HepG2 (cell line): Measurements from ENCODE around the gene MAT2A. TPM values are rescaled to one million over a fixed set of nuclear protein-coding genes. Genes with fewer than 3 reads are reported as not detected.

ENCODE experiments used
- ASH2L ChIP-seq: fragments of 300-600, 200-600 bp; sonication (generic); IDR thresholded peaks from 2 replicates; pipeline ENCODE4 v1.7.0; 2017; ENCODE audit warnings: low read depth, mild to moderate bottlenecking, moderate library complexity, mixed read lengths, low read length; ENCODE audit not compliant: insufficient read length
- BCL3 ChIP-seq: sonication (generic); formaldehyde crosslinking; IDR thresholded peaks from 2 replicates; pipeline ENCODE4 v1.5.1; 2020; ENCODE audit warnings: mild to moderate bottlenecking, missing genetic modification reagents, moderate library complexity
- CBX1 ChIP-seq: IDR thresholded peaks from one replicate; pipeline ENCODE4 v1.6.1; 2016; ENCODE audit warnings: antibody characterized with exemption, low read depth
- CREM ChIP-seq, 2 experiments: sonication (generic) in 1 of 2; formaldehyde crosslinking in 1 of 2; IDR thresholded peaks; 2 replicates each; pipeline versions ENCODE4 v1.4.0 to v1.6.1; 2016 to 2020; ENCODE audit warnings: antibody characterized with exemption in 1 of 2, mild to moderate bottlenecking in 1 of 2, missing genetic modification reagents in 1 of 2
- CSRNP1 ChIP-seq: sonication (generic); formaldehyde crosslinking; IDR thresholded peaks from 2 replicates; pipeline ENCODE4 v1.8.1; 2023; ENCODE audit warnings: mild to moderate bottlenecking, missing genetic modification reagents
- EHMT2 ChIP-seq: fragments of 200-600 bp; sonication (generic); IDR thresholded peaks from 2 replicates; pipeline ENCODE4 v1.7.0; 2017; ENCODE audit warnings: antibody characterized with exemption, low read depth, low read length, borderline replicate concordance
- HNF1B ChIP-seq: sonication (generic); formaldehyde crosslinking; IDR thresholded peaks from 2 replicates; pipeline ENCODE4 v1.5.1; 2020; ENCODE audit warnings: mild to moderate bottlenecking, moderate library complexity, missing genetic modification reagents
- HNRNPLL ChIP-seq: fragments of 200-400 bp; formaldehyde crosslinking; IDR thresholded peaks from 2 replicates; pipeline ENCODE4 v1.6.1; 2017; ENCODE audit warnings: mild to moderate bottlenecking, low read depth, low read length; ENCODE audit not compliant: poor library complexity, severe bottlenecking
- PLRG1 ChIP-seq: fragments of 450-650 bp; conservative IDR thresholded peaks from 2 replicates; pipeline ENCODE4 v1.6.1; 2016
- PTBP1 ChIP-seq: fragments of 200-400 bp; formaldehyde crosslinking; IDR thresholded peaks from 2 replicates; pipeline ENCODE4 v1.6.1; 2018; ENCODE audit warnings: low read length, low read depth; ENCODE audit not compliant: poor library complexity, severe bottlenecking
- RBM22 ChIP-seq: fragments of 200-400 bp; formaldehyde crosslinking; optimal IDR thresholded peaks from 2 replicates; pipeline ENCODE3; 2017; ENCODE audit warnings: mild to moderate bottlenecking, low read length, moderate library complexity
- REL ChIP-seq: sonication (generic); formaldehyde crosslinking; conservative IDR thresholded peaks from 2 replicates; pipeline ENCODE4 v1.8.0; 2022; ENCODE audit warnings: mild to moderate bottlenecking, missing genetic modification reagents, moderate library complexity
- RFX5 ChIP-seq: IDR thresholded peaks from 2 replicates; pipeline ENCODE4 v1.6.1; 2011; ENCODE audit warnings: low read depth, low read length, improper control_type of control experiment
- SP140L ChIP-seq: sonication (generic); formaldehyde crosslinking; IDR thresholded peaks from 2 replicates; pipeline ENCODE4 v1.4.0; 2020; ENCODE audit warnings: missing genetic modification reagents, borderline replicate concordance
- STAT6 ChIP-seq: sonication (generic); formaldehyde crosslinking; IDR thresholded peaks from 2 replicates; pipeline ENCODE4 v1.4.0; 2020; ENCODE audit warnings: missing genetic modification reagents, mild to moderate bottlenecking, borderline replicate concordance
- YEATS2 ChIP-seq: sonication (generic); formaldehyde crosslinking; IDR thresholded peaks from 2 replicates; pipeline ENCODE4 v1.4.0; 2020; ENCODE audit warnings: missing genetic modification reagents, borderline replicate concordance
- ZFP37 ChIP-seq: sonication (generic); formaldehyde crosslinking; IDR thresholded peaks from 2 replicates; pipeline ENCODE4 v1.4.0; 2020; ENCODE audit warnings: missing genetic modification reagents, borderline replicate concordance
- ZNF264 ChIP-seq: sonication (generic); formaldehyde crosslinking; IDR thresholded peaks from 2 replicates; pipeline ENCODE4 v1.4.0; 2020; ENCODE audit warnings: missing genetic modification reagents
- ZNF329 ChIP-seq: sonication (generic); formaldehyde crosslinking; IDR thresholded peaks from 2 replicates; pipeline ENCODE4 v1.9.0; 2021; ENCODE audit warnings: low read depth, mild to moderate bottlenecking, missing genetic modification reagents
- ZNF780A ChIP-seq: sonication (generic); formaldehyde crosslinking; IDR thresholded peaks from 2 replicates; pipeline ENCODE4 v1.8.0; 2022; ENCODE audit warnings: mild to moderate bottlenecking, missing genetic modification reagents, moderate library complexity
- ZSCAN12 ChIP-seq: sonication (generic); formaldehyde crosslinking; IDR thresholded peaks from 2 replicates; pipeline ENCODE4 v1.9.0; 2021; ENCODE audit warnings: mild to moderate bottlenecking, missing genetic modification reagents
- polyA plus RNA-seq, 8 experiments: library from polyadenylated mRNA; depleted of rRNA in 3 of 8; stranded (reverse) in 7 of 8; unstranded in 1 of 8; fragments of >200 nt; fragmentation: Illumina TruSeq in 4 of 8; extraction: Trizol in 4 of 8; gene quantifications; 2 replicates each; pipeline versions ENCODE4 v1.2.1 to v1.2.3, GENCODE V29; 2011 to 2016; ENCODE audit warnings: low read depth in 4 of 8, missing spikeins in 1 of 8, mixed read lengths in 1 of 8; ENCODE audit not compliant: insufficient read depth in 1 of 8
- total RNA-seq, 5 experiments: library from RNA; depleted of rRNA; stranded (reverse); fragments of >200 nt; fragmentation: Illumina TruSeq; extraction: Trizol; gene quantifications; 2 replicates each; pipeline ENCODE4 v1.2.3, GENCODE V29; 2016; ENCODE audit warnings: low read depth in 1 of 5

Gene MAT2A
- total and polyA plus RNA-seq, 2 of the 13 experiments (the other 11 are each of a cell fraction or from before 2014, with no cell fraction given): 155 to 331 TPM

GRCh38 chr2:85551698-85552678 is 13.0 kb downstream of the MAT2A start (continued):
- TF ChIP-seq RBM22 (no peak), BCL3 (CRISPR knock-in tag) (no peak), CREM (IDR thresholded peaks at IDR 0.05) (no peak), CREM (CRISPR knock-in tag; IDR thresholded peaks at IDR 0.05) (no peak), PLRG1 (no peak), RFX5 (no peak), ZNF264 (CRISPR knock-in tag) (no peak), ZSCAN12 (no peak), ZNF780A (CRISPR knock-in tag) (no peak), CBX1 (no peak), REL (CRISPR knock-in tag) (no peak), ZNF329 (no peak), ZFP37 (CRISPR knock-in tag) (no peak), HNRNPLL (no peak), PTBP1 (no peak), STAT6 (CRISPR knock-in tag) (no peak), YEATS2 (peak; percentile 35; the same call in 1 of the 2 replicates), CSRNP1 (no peak), SP140L (CRISPR knock-in tag) (peak; percentile 39; the same call in 1 of the 2 replicates), HNF1B (CRISPR knock-in tag) (0 out of 2 replicates have a peak, but pooled peaks have one; percentile 19), EHMT2 (no peak), ASH2L (no peak)
